Skeletal muscle tissue (tissue), 4 donors: ENCODE data around the gene TATDN3. TPM values are rescaled to one million over a fixed set of nuclear protein-coding genes. Genes with fewer than 3 reads are reported as not detected.

ENCODE experiments used
- H3K27ac ChIP-seq: one replicate; pipeline ENCODE4 v1.7.0; 2013; ENCODE audit warnings: mild to moderate bottlenecking, low read depth, low read length, inconsistent platforms
- H3K27me3 ChIP-seq, 3 donors: one replicate each; pipeline ENCODE4 v1.7.0; 2013; ENCODE audit warnings: low read length in 3 of 3; ENCODE audit not compliant: control insufficient read depth in 3 of 3, insufficient read depth in 3 of 3
- H3K36me3 ChIP-seq, 3 donors: one replicate each; pipeline ENCODE4 v1.7.0; 2013; ENCODE audit warnings: low read length in 3 of 3; ENCODE audit not compliant: control insufficient read depth in 3 of 3, insufficient read depth in 3 of 3
- H3K4me1 ChIP-seq, 3 donors: one replicate each; pipeline ENCODE4 v1.7.0; 2013; ENCODE audit warnings: low read length in 3 of 3, mild to moderate bottlenecking in 3 of 3; ENCODE audit not compliant: control insufficient read depth in 3 of 3, insufficient read depth in 3 of 3
- H3K4me3 ChIP-seq, 3 donors: one replicate each; pipeline ENCODE4 v1.7.0; 2013; ENCODE audit warnings: low read length in 3 of 3
- H3K9ac ChIP-seq, 3 donors: one replicate each; pipeline ENCODE4 v1.7.0; 2013; ENCODE audit warnings: low read length in 3 of 3, mild to moderate bottlenecking in 3 of 3, moderate library complexity in 2 of 3, low read depth in 1 of 3
- H3K9me3 ChIP-seq, 3 donors: one replicate each; pipeline ENCODE4 v1.7.0; 2013; ENCODE audit warnings: low read length in 3 of 3; ENCODE audit not compliant: control insufficient read depth in 3 of 3
- total RNA-seq: library from RNA; depleted of rRNA; stranded (reverse); fragments of >200 nt; gene quantifications from one replicate; pipeline ENCODE4 v1.2.3, GENCODE V29; 2014
- donor health status: Osteomylitis.

TATDN3 gene
- total RNA-seq, 1 donor from 2014 or later, result 9.9 TPM

DNA sequence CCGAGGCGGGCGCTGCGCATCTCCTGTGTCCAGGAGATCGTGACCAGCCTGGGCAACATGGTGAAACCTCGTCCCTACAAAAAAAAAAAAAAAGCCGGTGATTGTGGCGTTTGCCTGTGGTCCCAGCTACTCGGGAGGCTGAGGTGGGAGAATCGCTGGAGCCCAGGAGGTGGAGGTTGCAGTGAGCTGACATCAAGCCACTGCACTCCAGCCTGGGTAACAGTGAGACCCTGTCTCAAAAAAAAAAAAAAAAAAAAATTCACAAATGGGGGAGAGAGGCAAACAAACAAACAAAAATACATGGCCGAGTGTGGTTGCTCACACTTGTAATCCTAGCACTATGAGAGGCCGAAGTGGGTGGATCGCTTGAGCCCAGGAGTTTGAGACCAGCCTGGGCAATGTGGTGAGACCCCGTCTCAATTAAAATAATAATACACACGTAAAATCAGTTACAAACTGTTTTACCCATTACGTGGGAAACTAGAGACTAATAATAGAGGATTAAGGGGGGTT, 758 bp downstream of the TATDN3 start:
- Histone ChIP-seq H3K36me3 (peaks cover 9 to 11% (median 10%) of the 10 kb centered on the region in 3 donors), H3K9ac (peak overlapping the region; percentile 93 to 99 (median 98))

DNA sequence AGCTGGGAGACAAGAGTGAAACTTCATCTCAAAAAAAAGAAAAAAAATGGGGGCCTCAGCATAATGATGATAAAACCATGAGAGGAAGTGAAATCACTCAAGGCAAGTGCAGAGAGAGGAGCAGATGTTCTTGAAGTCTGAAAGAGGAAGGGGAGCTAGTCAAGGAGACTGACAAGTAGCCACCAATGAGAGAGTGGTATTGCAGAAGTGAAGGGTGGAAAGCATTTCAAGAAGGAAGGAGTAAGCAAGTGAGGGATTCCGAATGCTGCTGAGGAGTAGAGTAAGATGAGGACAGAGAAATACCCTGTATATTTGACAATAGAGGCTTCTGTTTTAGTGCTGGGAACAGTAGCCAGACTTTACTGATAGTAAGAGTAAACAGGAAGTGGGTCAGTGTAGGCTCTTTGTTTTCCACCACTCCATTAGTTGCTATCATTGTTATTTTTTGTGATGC, 2.9 kb downstream of the TATDN3 start:
- no peaks in the 10 kb centered on the region for H3K27me3 ChIP-seq
- H3K27ac ChIP-seq, result no peak overlapping the region
- H3K4me1 ChIP-seq, result peaks cover 7 to 11% (median 9%) of the 10 kb centered on the region in 3 donors
- H3K9ac ChIP-seq, result no peak overlapping the region
- no peaks in the 10 kb centered on the region for H3K9me3 ChIP-seq
- H3K36me3 ChIP-seq, result peaks cover 10 to 26% (median 19%) of the 10 kb centered on the region in 3 donors
- H3K4me3 ChIP-seq, result no peak overlapping the region

More for the DNA sequence above, 758 bp downstream of the TATDN3 start:
- peak overlapping the region; percentile 97 for H3K27ac ChIP-seq
- no peaks in the 10 kb centered on the region for H3K9me3 ChIP-seq
- no peaks in the 10 kb centered on the region for H3K27me3 ChIP-seq
- peaks cover 7 to 11% (median 9%) of the 10 kb centered on the region in 3 donors for H3K4me1 ChIP-seq
- H3K4me3 ChIP-seq, result peak overlapping the region; percentile 94 to 99 (median 99)

DNA sequence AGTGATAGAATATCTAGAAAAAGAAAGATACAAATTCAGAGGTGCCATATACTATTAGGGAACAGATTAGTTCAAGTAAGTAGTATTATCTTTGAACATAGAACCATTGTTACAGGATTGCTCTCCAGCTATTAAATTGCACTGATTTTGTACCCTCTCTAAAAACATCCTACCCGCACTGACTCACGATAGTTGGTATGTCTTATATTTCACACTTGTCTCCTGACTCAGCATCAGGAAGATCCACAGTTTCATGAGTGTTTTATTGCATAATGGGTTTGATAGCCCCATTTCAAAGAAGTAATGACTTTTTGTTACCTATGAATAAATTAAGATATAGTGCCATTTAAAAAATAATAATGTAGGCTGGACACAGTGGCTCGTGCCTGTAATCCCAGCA, 6.0 kb downstream of the TATDN3 start:
- H3K9me3 ChIP-seq, result no peaks in the 10 kb centered on the region
- H3K4me1 ChIP-seq, result peaks cover 2 to 3% (median 3%) of the 10 kb centered on the region in 3 donors
- H3K27ac ChIP-seq, result no peak overlapping the region
- H3K9ac ChIP-seq, result no peak overlapping the region
- no peak overlapping the region for H3K4me3 ChIP-seq
- H3K27me3 ChIP-seq, result no peaks in the 10 kb centered on the region
- H3K36me3 ChIP-seq, result peaks cover 12 to 34% (median 27%) of the 10 kb centered on the region in 3 donors

DNA sequence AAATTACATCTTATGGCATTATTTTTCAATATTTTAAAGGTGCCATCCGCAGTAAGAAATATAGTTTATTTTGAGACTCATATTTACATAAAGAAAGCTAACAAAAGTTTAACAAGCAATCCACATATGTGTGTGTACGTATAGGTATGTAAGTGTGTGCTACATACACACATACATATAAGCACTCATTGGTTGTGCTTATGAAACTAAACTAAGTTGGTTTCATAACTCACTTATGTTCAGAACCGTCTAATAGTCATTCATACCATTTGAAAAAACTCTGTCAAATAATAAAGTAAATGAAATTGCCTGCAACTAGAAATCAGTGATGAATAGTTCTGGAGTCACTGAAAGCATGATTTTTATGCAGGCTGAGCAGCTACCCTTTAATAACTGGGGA, 14.1 kb downstream of the TATDN3 start:
- H3K9ac ChIP-seq, result no peak overlapping the region
- no peaks in the 10 kb centered on the region for H3K27me3 ChIP-seq
- H3K9me3 ChIP-seq, result no peaks in the 10 kb centered on the region
- H3K4me1 ChIP-seq, result no peaks in the 10 kb centered on the region
- H3K4me3 ChIP-seq, result no peak overlapping the region
- peaks cover 6 to 29% (median 20%) of the 10 kb centered on the region in 3 donors for H3K36me3 ChIP-seq
- no peak overlapping the region for H3K27ac ChIP-seq

DNA sequence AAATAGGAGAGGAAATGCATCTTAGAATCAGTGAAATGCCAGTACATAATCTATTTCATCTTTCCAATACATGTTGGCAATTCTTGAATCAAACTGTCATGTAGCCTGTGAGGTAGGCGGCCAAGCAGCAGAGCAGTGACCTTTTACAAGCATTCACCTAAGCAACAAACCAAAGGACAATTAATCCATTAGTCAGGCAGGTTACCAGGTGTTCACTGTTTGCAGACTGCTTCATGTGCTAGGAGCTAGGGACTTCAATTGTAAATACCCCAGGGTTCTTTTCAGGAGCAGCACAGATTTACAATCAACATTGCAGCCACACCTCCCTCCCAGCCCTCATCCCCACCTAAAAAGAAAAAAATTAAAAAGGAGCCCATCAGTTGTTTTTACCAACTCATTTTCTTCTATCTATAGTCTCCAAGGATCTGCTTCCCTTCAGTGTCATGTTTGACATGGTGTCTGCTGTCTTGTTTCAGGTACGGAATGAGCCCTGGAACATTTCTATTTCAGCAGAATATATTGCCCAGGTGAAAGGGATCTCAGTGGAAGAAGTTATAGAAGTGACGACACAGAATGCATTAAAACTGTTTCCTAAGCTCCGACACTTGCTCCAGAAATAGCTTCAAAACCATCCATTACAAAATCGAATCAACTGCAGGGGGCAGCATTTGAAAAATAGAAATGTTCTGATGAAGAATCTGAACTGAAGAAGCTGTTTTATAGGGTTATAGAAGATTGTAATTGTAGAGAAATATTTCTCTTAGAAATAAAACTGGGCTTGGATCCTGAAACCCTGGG, 23.0 kb downstream of the TATDN3 start:
- Histone ChIP-seq H3K9ac (no peak overlapping the region), H3K4me1 (no peaks in the 10 kb centered on the region), H3K27me3 (no peaks in the 10 kb centered on the region), H3K27ac (no peak overlapping the region), H3K36me3 (no peaks in the 10 kb centered on the region), H3K4me3 (no peak overlapping the region), H3K9me3 (no peaks in the 10 kb centered on the region)

DNA sequence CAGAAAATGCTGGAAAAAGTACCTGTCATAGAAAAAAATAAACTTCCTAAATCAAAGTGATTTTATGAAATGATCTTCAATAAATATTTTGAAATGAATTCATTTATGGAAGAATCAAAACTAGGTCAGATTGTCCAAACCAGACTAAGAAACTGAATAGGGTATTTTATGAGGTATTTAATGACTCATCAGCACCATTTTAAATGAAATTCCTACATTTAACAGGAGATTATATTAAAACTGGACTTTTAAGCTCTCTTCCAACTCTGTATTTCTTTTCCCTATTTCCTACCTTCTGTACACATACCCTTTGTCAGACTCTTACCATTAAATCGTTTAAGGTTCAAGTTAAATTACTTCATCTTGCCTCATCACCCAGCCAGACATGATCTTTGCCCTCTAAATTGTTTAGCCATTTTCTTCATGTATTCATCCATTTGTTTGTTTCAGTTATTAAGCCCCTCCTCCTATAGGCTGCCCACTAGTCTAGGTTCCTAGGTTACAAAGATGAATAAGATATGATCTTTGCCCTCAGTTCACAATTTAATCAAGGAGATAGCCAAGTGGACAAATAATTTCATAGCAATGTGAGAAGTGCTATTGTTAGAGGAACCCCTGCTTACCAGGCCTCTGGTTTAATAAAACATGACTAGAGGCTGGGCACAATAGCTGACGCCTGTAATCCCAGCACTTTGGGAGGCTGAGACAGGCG, 25.0 kb downstream of the TATDN3 start:
- Histone ChIP-seq H3K27me3 (no peaks in the 10 kb centered on the region), H3K27ac (no peak overlapping the region), H3K9me3 (no peaks in the 10 kb centered on the region), H3K9ac (no peak overlapping the region), H3K4me1 (no peaks in the 10 kb centered on the region), H3K4me3 (no peak overlapping the region), H3K36me3 (no peaks in the 10 kb centered on the region)

DNA sequence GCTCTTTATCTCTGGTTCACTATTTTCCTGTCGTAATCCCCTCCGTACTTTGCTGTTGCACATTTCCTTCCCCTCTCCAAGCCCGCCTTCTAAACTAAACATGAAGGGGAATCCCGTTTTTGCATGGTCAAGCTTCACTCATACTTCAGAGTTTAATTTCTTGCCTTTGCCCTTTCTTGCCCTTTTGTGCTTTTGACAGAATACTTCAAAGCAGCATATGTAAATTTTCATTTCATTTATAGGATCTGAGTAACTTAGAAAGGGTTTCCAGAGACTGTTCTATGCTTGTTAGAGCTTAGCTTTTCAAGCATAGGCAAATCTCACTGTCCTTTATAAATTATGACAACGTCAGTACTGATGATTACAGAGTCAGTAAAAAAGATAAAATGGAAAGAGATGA, 28.0 kb downstream of the TATDN3 start:
- H3K4me1 ChIP-seq, result no peaks in the 10 kb centered on the region
- no peaks in the 10 kb centered on the region for H3K9me3 ChIP-seq
- no peak overlapping the region for H3K4me3 ChIP-seq
- H3K27ac ChIP-seq, result no peak overlapping the region
- no peak overlapping the region for H3K9ac ChIP-seq
- peaks cover 0 to 2% (median 0%) of the 10 kb centered on the region in 3 donors for H3K36me3 ChIP-seq
- no peaks in the 10 kb centered on the region for H3K27me3 ChIP-seq

DNA sequence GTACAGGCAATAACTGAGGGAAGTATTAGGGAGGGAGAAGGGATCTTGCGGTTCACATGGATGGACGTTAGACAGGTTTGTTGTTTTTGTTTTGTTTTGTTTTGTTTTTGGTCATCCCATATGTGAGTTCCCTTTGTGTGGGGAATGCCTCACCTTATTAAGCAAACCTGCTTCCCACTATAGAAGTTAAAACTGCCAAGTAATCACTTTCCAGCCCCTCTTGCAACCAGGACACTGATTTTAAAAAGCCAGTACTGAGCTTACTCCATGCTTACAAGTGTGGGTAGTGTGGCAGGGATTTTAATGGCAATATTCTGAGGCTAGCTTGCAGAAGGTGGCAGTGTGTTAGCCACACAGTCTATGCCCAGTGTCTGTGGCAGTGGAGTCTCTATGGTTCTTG, 29.3 kb downstream of the TATDN3 start:
- H3K9ac ChIP-seq, result no peak overlapping the region
- H3K27me3 ChIP-seq, result no peaks in the 10 kb centered on the region
- no peak overlapping the region for H3K27ac ChIP-seq
- peaks cover 0 to 2% (median 2%) of the 10 kb centered on the region in 3 donors for H3K9me3 ChIP-seq
- no peak overlapping the region for H3K4me3 ChIP-seq
- no peaks in the 10 kb centered on the region for H3K4me1 ChIP-seq
- peaks cover 0 to 2% (median 0%) of the 10 kb centered on the region in 3 donors for H3K36me3 ChIP-seq

DNA sequence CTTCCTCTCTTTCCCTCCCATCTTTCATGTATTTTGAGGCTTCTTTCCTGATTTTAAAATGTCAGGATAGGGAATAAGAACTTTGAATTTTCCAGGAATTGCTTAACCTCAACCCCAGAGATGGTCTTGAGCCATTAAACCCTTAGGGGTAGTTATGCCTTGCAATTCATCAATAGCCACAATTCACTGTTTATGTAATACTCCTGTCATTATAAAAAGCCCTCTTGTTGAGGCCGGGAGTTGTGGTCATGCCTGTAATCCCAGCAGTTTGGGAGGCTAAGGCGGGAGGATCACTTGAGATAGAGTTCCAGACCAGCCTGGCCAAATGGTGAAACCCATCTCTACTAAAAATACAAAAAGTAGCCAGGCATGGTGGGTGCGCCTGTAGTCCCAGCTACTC, 31.3 kb downstream of the TATDN3 start:
- Histone ChIP-seq H3K4me1 (no peaks in the 10 kb centered on the region), H3K9me3 (peaks cover 0 to 4% (median 2%) of the 10 kb centered on the region in 3 donors)

DNA sequence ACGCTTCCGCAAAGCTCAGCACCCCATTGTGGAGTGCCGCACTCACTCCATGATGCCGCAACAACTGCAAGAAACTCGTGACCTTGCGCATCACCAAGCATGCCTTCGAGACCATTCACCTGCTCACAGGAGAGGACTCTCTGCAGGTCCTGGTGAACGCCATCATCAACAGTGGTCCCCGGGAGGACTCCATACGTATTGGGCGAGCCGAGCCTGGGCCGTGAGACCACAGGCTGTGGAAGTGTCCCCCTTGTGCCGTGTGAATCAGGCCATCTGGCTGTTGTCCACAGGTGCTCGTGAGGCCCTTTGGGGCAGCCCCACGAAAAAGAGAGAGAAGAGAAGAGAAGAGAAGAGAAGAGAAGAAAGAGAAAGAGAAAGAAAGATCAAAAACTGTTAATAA, 32.5 kb downstream of the TATDN3 start:
- Histone ChIP-seq H3K4me3 (no peak overlapping the region), H3K9ac (no peak overlapping the region), H3K4me1 (no peaks in the 10 kb centered on the region)

More for the DNA sequence above, 31.3 kb downstream of the TATDN3 start:
- Histone ChIP-seq H3K4me3 (no peak overlapping the region), H3K27me3 (no peaks in the 10 kb centered on the region), H3K27ac (no peak overlapping the region), H3K36me3 (peaks cover 0 to 2% (median 0%) of the 10 kb centered on the region in 3 donors), H3K9ac (no peak overlapping the region)

More for the DNA sequence above, 32.5 kb downstream of the TATDN3 start:
- no peaks in the 10 kb centered on the region for H3K27me3 ChIP-seq
- no peak overlapping the region for H3K27ac ChIP-seq
- H3K9me3 ChIP-seq, result peaks cover 0 to 4% (median 2%) of the 10 kb centered on the region in 3 donors
- peaks cover 0 to 2% (median 0%) of the 10 kb centered on the region in 3 donors for H3K36me3 ChIP-seq
